Neural progenitor cell (in vitro differentiated cells): ENCODE data around the gene PHACTR1. TPM values are rescaled to one million over a fixed set of nuclear protein-coding genes. Genes with fewer than 3 reads are reported as not detected.

Source experiments
- DNase-seq: peaks from one replicate; pipeline ENCODE4 v3.0.0-alpha.2; 2016; ENCODE audit warnings: low spot score
- H2AFZ ChIP-seq: fragments of 200-600 bp; sonication (generic); replicated peaks from 2 replicates; pipeline ENCODE4 v1.6.1; 2016; ENCODE audit warnings: antibody characterized with exemption
- H3F3A ChIP-seq: fragments of 200-600 bp; sonication (generic); 2 replicates; pipeline ENCODE4 v1.6.1; 2016; ENCODE audit warnings: antibody characterized with exemption, low read depth
- H3K27ac ChIP-seq: fragments of 200-600 bp; sonication (generic); 2 replicates; pipeline ENCODE4 v1.5.1; 2016; ENCODE audit warnings: mild to moderate bottlenecking
- H3K27me3 ChIP-seq: fragments of 200-600 bp; sonication (generic); 2 replicates; pipeline ENCODE4 v1.6.1; 2016; ENCODE audit warnings: mild to moderate bottlenecking, moderate library complexity
- H3K36me3 ChIP-seq: fragments of 200-600 bp; sonication (generic); 2 replicates; pipeline ENCODE4 v1.5.1; 2016
- H3K4me1 ChIP-seq: fragments of 200-600 bp; sonication (generic); 2 replicates; pipeline ENCODE4 v1.6.1; 2016; ENCODE audit warnings: mixed run types
- H3K4me2 ChIP-seq: fragments of 200-600 bp; sonication (generic); 2 replicates; pipeline ENCODE4 v1.6.1; 2016
- H3K4me3 ChIP-seq: fragments of 200-600 bp; sonication (generic); 2 replicates; pipeline ENCODE4 v1.5.1; 2016
- H3K79me2 ChIP-seq: fragments of 200-600 bp; sonication (generic); 2 replicates; pipeline ENCODE4 v1.6.1; 2016; ENCODE audit warnings: low read depth
- H3K9ac ChIP-seq: fragments of 200-600 bp; sonication (generic); 2 replicates; pipeline ENCODE4 v1.6.1; 2016
- H3K9me3 ChIP-seq: fragments of 200-600 bp; sonication (generic); 2 replicates; pipeline ENCODE4 v1.5.1; 2016; ENCODE audit warnings: low read depth
- H4K20me1 ChIP-seq: fragments of 200-600 bp; sonication (generic); 2 replicates; pipeline ENCODE4 v1.6.1; 2016; ENCODE audit warnings: low read depth
- H3K27ac Mint-ChIP-seq: 3 replicates; pipeline ENCODE4 v1.8.0; 2021; ENCODE audit warnings: mixed read lengths
- H3K27me3 Mint-ChIP-seq: 2 replicates; pipeline ENCODE4 v1.8.0; 2022; ENCODE audit warnings: low read depth, mild to moderate bottlenecking, inconsistent platforms, moderate library complexity, mixed read lengths; ENCODE audit not compliant: insufficient read depth
- H3K36me3 Mint-ChIP-seq: 3 replicates; pipeline ENCODE4 v1.8.0; 2021; ENCODE audit warnings: mixed read lengths
- H3K4me1 Mint-ChIP-seq: 3 replicates; pipeline ENCODE4 v1.8.0; 2021; ENCODE audit warnings: mixed read lengths
- H3K4me3 Mint-ChIP-seq: 3 replicates; pipeline ENCODE4 v1.8.0; 2021; ENCODE audit warnings: mild to moderate bottlenecking, moderate library complexity, mixed read lengths
- H3K9me3 Mint-ChIP-seq: 3 replicates; pipeline ENCODE4 v1.8.0; 2020; ENCODE audit warnings: mixed read lengths
- CTCF ChIP-seq: fragments of 200-600 bp; sonication (generic); IDR thresholded peaks from 2 replicates; pipeline ENCODE4 v1.5.1; 2017; ENCODE audit warnings: antibody characterized with exemption, mild to moderate bottlenecking
- EZH2 ChIP-seq: fragments of 200-600 bp; sonication (generic); IDR thresholded peaks from 2 replicates; pipeline ENCODE4 v1.6.1; 2017; ENCODE audit warnings: antibody characterized with exemption, mild to moderate bottlenecking, moderate library complexity
- EZH2phosphoT487 ChIP-seq: fragments of 200-600 bp; sonication (generic); IDR thresholded peaks from 2 replicates; pipeline ENCODE4 v1.6.1; 2017; ENCODE audit warnings: antibody characterized with exemption
- total RNA-seq: library from RNA; depleted of rRNA; stranded (reverse); fragments of >200 nt; gene quantifications from 2 replicates; pipeline ENCODE4 v1.2.3, GENCODE V29; 2015; ENCODE audit warnings: low replicate concordance

The PHACTR1 gene
- total RNA-seq, 1 donor from 2014 or later = 2.4 TPM

GRCh38 chr6:13201336-13201735 lies 484.8 kb downstream of the PHACTR1 start:
- H2AFZ ChIP-seq = no peak overlapping the region
- no peak overlapping the region for H3K27ac ChIP-seq
- no peak overlapping the region for H3K4me3 ChIP-seq
- TF ChIP-seq EZH2 (no peak), EZH2phosphoT487 (no peak), CTCF (no peak)
- no peak for DNase-seq
- H3F3A ChIP-seq = no peaks in the 10 kb centered on the region
- H3K79me2 ChIP-seq = no peaks in the 10 kb centered on the region
- no peaks in the 10 kb centered on the region for H3K36me3 ChIP-seq
- no peaks in the 10 kb centered on the region for H3K9me3 ChIP-seq
- H3K4me1 ChIP-seq = no peaks in the 10 kb centered on the region
- Mint-ChIP-seq H3K4me1 (no peaks in the 10 kb centered on the region), H3K27ac (no peak overlapping the region), H3K9me3 (no peaks in the 10 kb centered on the region), H3K4me3 (no peak overlapping the region), H3K27me3 (peaks cover 2% of the 10 kb centered on the region), H3K36me3 (no peaks in the 10 kb centered on the region)
- no peaks in the 10 kb centered on the region for H4K20me1 ChIP-seq
- H3K9ac ChIP-seq = no peak overlapping the region
- H3K4me2 ChIP-seq = no peak overlapping the region
- no peaks in the 10 kb centered on the region for H3K27me3 ChIP-seq

DNA sequence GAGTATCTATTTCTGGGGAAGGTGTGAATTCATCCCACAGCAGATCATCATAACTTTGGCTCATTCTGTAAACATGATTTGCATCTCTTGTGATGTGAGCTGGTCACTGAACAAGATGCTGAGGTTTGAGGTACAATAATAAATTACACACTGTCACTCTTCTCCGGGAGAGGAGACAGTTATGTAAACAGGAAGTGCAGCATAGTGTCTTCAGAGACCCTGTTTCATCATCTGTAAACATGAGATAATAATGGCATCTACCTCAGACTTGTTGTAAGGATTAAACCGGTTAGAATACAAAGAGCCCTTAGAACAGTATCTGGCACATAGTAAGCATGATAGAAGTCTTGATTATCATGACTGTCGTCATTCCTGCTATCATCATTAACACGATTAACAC lies 486.6 kb downstream of the PHACTR1 start:
- H3K36me3 Mint-ChIP-seq = no peaks in the 10 kb centered on the region
- no peak overlapping the region for H3K27ac ChIP-seq
- no peak overlapping the region for H3K9ac ChIP-seq
- H3K4me3 Mint-ChIP-seq = no peak overlapping the region
- no peak overlapping the region for H3K4me2 ChIP-seq
- no peaks in the 10 kb centered on the region for H3K79me2 ChIP-seq
- no peak overlapping the region for H3K4me3 ChIP-seq
- no peak overlapping the region for H2AFZ ChIP-seq
- no peaks in the 10 kb centered on the region for H3K27me3 ChIP-seq
- no peaks in the 10 kb centered on the region for H3F3A ChIP-seq
- no peaks in the 10 kb centered on the region for H3K9me3 Mint-ChIP-seq
- H3K4me1 Mint-ChIP-seq = no peaks in the 10 kb centered on the region
- no peaks in the 10 kb centered on the region for H3K36me3 ChIP-seq
- no peak for TF ChIP-seq EZH2phosphoT487
- TF ChIP-seq CTCF = no peak
- TF ChIP-seq EZH2 = no peak
- DNase-seq = no peak
- no peaks in the 10 kb centered on the region for H3K4me1 ChIP-seq
- H4K20me1 ChIP-seq = no peaks in the 10 kb centered on the region
- no peak overlapping the region for H3K27ac Mint-ChIP-seq
- H3K27me3 Mint-ChIP-seq = peaks cover 4% of the 10 kb centered on the region
- H3K9me3 ChIP-seq = no peaks in the 10 kb centered on the region

DNA sequence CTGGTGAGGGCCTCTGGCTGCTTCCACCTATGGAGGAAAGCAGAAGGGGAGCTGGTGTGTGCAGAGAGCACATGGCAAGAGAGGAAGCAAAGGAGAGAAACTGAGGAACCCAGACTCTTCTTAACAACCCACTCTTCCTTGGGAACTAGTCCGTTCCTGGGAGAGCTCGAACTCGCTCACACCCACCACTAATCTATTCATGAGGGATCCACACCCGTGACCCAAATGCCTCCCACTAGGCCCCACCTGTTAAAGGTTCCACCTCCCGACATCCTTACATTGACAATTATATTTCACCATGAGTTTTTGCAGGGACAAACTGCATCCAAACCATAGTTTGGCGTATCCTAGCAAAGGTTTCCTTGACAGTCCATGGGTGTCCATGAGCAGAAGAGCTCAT lies 488.5 kb downstream of the PHACTR1 start:
- no peak overlapping the region for H3K27ac Mint-ChIP-seq
- Histone ChIP-seq H3K27me3 (no peaks in the 10 kb centered on the region), H4K20me1 (no peaks in the 10 kb centered on the region), H3F3A (no peaks in the 10 kb centered on the region), H3K9me3 (no peaks in the 10 kb centered on the region), H3K79me2 (no peaks in the 10 kb centered on the region), H2AFZ (no peak overlapping the region), H3K4me1 (no peaks in the 10 kb centered on the region), H3K9ac (no peak overlapping the region), H3K4me2 (no peak overlapping the region), H3K4me3 (no peak overlapping the region), H3K36me3 (no peaks in the 10 kb centered on the region), H3K27ac (no peak overlapping the region)
- TF ChIP-seq EZH2 = no peak
- TF ChIP-seq CTCF = no peak
- no peak for TF ChIP-seq EZH2phosphoT487
- peaks cover 2% of the 10 kb centered on the region for H3K27me3 Mint-ChIP-seq
- H3K9me3 Mint-ChIP-seq = no peaks in the 10 kb centered on the region
- H3K4me1 Mint-ChIP-seq = peaks cover 4% of the 10 kb centered on the region
- H3K36me3 Mint-ChIP-seq = no peaks in the 10 kb centered on the region
- no peak for DNase-seq
- H3K4me3 Mint-ChIP-seq = no peak overlapping the region

DNA sequence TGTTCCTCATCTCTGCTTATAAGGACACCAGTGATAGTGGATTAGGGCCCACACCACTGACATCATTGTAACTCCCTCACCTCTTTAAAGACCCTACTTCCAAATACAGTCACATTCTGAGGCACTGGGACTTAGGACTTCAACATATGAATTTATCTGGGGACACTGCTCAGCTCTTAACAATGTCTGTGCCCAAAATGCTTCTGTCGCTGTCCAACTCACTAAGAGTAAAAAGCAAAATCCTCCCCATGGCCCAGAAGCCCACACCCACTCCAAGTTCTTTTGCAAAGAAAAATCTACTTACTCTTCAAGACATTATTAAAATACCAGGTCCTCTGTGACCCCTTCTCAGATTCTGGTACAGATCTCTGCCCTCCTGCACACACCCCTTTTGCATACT lies 495.5 kb downstream of the PHACTR1 start:
- H3F3A ChIP-seq = no peaks in the 10 kb centered on the region
- H3K9me3 Mint-ChIP-seq = no peaks in the 10 kb centered on the region
- no peak overlapping the region for H3K4me3 Mint-ChIP-seq
- H3K9ac ChIP-seq = no peak overlapping the region
- no peak overlapping the region for H3K4me2 ChIP-seq
- no peak overlapping the region for H3K4me3 ChIP-seq
- DNase-seq = no peak
- H3K4me1 Mint-ChIP-seq = peaks cover 6% of the 10 kb centered on the region
- no peaks in the 10 kb centered on the region for H3K36me3 ChIP-seq
- no peak for TF ChIP-seq EZH2phosphoT487
- TF ChIP-seq CTCF = no peak
- TF ChIP-seq EZH2 = no peak
- H3K79me2 ChIP-seq = no peaks in the 10 kb centered on the region
- H2AFZ ChIP-seq = no peak overlapping the region
- no peaks in the 10 kb centered on the region for H3K27me3 ChIP-seq
- H3K27me3 Mint-ChIP-seq = no peaks in the 10 kb centered on the region
- no peaks in the 10 kb centered on the region for H3K4me1 ChIP-seq
- H3K27ac Mint-ChIP-seq = no peak overlapping the region
- no peaks in the 10 kb centered on the region for H3K9me3 ChIP-seq
- H4K20me1 ChIP-seq = no peaks in the 10 kb centered on the region
- no peak overlapping the region for H3K27ac ChIP-seq
- H3K36me3 Mint-ChIP-seq = no peaks in the 10 kb centered on the region
